Panc1 (cell line): ENCODE measurements around the gene SND1. TPM values are rescaled to one million over a fixed set of nuclear protein-coding genes. Genes with fewer than 3 reads are reported as not detected.

Experiments
- ATAC-seq: fragments of 200-7000 bp; cut with Tn5 transposase; 2 replicates; pipeline ENCODE4 v1.9.1; 2020; ENCODE audit warnings: mild to moderate bottlenecking, moderate library complexity
- BruUV-seq: library from RNA; stranded (reverse); fragments of 400-500 nt; replicated peaks from 2 replicates; lab custom pipeline; 2021; lab: Mats Ljungman, UMichigan
- CTCF ChIA-PET: fragments of 300-600 bp; sonication (Branson Sonifier 250); formaldehyde crosslinking; loops from one replicate; lab custom pipeline; 2022; ENCODE audit warnings: antibody characterized with exemption; lab: Charles Lee
- POLR2A ChIA-PET: fragments of 300-600 bp; sonication (Branson Sonifier 250); formaldehyde crosslinking; loops from one replicate; lab custom pipeline; 2022; ENCODE audit warnings: antibody characterized with exemption; lab: Charles Lee
- DNase-seq: peaks from one replicate; pipeline ENCODE4 v3.0.0-alpha.2; 2010; ENCODE audit warnings: low read depth, low spot score
- H3K27ac ChIP-seq: 2 replicates; pipeline ENCODE4 v1.5.1; 2011; ENCODE audit warnings: mild to moderate bottlenecking, low read length, inconsistent platforms
- H3K27me3 ChIP-seq: fragments of 200-500 bp; sonication (Bioruptor generic); 2 replicates; pipeline ENCODE4 v1.6.0; 2014; ENCODE audit warnings: low read length, inconsistent platforms; ENCODE audit not compliant: control insufficient read depth, insufficient read depth
- H3K36me3 ChIP-seq: fragments of 200-500 bp; sonication (Bioruptor generic); 2 replicates; pipeline ENCODE4 v1.5.1; 2014; ENCODE audit warnings: inconsistent platforms, mild to moderate bottlenecking, low read length, moderate library complexity; ENCODE audit not compliant: control insufficient read depth, insufficient read depth
- H3K4me1 ChIP-seq: 2 replicates; pipeline ENCODE4 v1.5.1; 2011; ENCODE audit warnings: inconsistent platforms, mild to moderate bottlenecking, low read length, moderate library complexity; ENCODE audit not compliant: control insufficient read depth, insufficient read depth
- H3K4me3 ChIP-seq, 2 experiments: 2 replicates each; pipeline ENCODE4 v1.5.1; 2011 to 2012; ENCODE audit warnings: low read depth in 2 of 2, low read length in 2 of 2, mild to moderate bottlenecking in 2 of 2, inconsistent platforms in 1 of 2, moderate library complexity in 1 of 2
- H3K9me3 ChIP-seq: fragments of 200-500 bp; sonication (Bioruptor generic); 2 replicates; pipeline ENCODE4 v1.5.1; 2014; ENCODE audit warnings: low read depth, mild to moderate bottlenecking, inconsistent platforms, low read length, moderate library complexity; ENCODE audit not compliant: control insufficient read depth, insufficient read depth
- POLR2AphosphoS5 ChIP-seq: IDR thresholded peaks from 2 replicates; pipeline ENCODE4 v1.6.1; 2012; ENCODE audit warnings: mild to moderate bottlenecking, low read depth, low read length, moderate library complexity
- SIN3A ChIP-seq: IDR thresholded peaks from 2 replicates; pipeline ENCODE4 v1.6.1; 2012; ENCODE audit warnings: low read depth, mild to moderate bottlenecking, low read length, moderate library complexity, borderline replicate concordance; ENCODE audit not compliant: insufficient read depth
- TCF7L2 ChIP-seq: IDR thresholded peaks from 2 replicates; pipeline ENCODE4 v1.6.1; 2011; ENCODE audit warnings: mild to moderate bottlenecking, low read depth, low read length, inconsistent platforms
- in situ Hi-C: cut with HindIII; loops from 2 replicates; pipeline ENCODE4 v1.10.0; 2016; ENCODE audit warnings: low sequenced_read_pairs, low pct_unique_long_range_greater_than_20kb
- intact Hi-C: fragments of 100-400 bp; cut with micrococcal nuclease; formaldehyde crosslinking; loops from one replicate; pipeline ENCODE4 v1.10.0; 2022; ENCODE audit not compliant: unreplicated experiment
- total RNA-seq: library from RNA; stranded (reverse); gene quantifications from one replicate; pipeline ENCODE4 v1.2.1, GENCODE V29; 2021; ENCODE audit not compliant: unreplicated experiment
- TF ChIP-seq, protein P1 (sequence below): fragments of 450-650 bp; IDR thresholded peaks from 2 replicates; pipeline ENCODE4 v1.5.1; 2017; ENCODE audit warnings: mild to moderate bottlenecking
- TF ChIP-seq, protein P2 (sequence below), 2 experiments: IDR thresholded peaks; 2 replicates each; pipeline ENCODE4 v1.6.1; 2011 to 2012; ENCODE audit warnings: low read depth in 2 of 2, control low read depth in 1 of 2, low read length in 1 of 2, mild to moderate bottlenecking in 1 of 2, moderate library complexity in 1 of 2; ENCODE audit not compliant: insufficient read depth in 1 of 2

The SND1 gene
- total RNA-seq, 1 experiment from 2014 or later, result 176 TPM

DNA sequence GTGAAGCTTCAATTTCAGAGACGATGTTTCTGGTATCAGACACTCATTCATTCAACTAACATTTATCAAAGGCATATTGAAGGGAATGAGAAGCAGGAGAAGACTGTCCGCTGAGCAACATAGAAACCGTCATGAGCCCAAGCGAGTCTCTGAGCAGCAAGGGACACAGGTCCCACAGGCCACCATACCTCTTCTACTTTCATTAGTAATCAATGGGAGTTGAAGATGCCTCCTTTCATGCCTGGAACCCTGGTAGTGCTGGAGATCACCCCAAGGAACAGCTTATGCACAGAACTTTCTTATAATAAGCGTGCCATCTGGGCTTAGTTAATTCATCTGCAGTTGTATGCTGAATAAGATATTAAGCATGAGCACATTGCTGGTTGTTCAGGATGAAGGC is 35.3 kb upstream of the SND1 start:
- BruUV-seq, result no TSS peak
- intact Hi-C loops (no loop called here), in situ Hi-C loops (no loop called here)
- DNase-seq, result no peak
- Histone ChIP-seq H3K4me3 (no peak overlapping the region), H3K4me1 (no peaks in the 10 kb centered on the region; the same call in 1 of the 2 replicates), H3K36me3 (no peaks in the 10 kb centered on the region), H3K27ac (no peak overlapping the region), H3K27me3 (peaks cover 43% of the 10 kb centered on the region), H3K9me3 (no peaks in the 10 kb centered on the region)
- ATAC-seq, result no peak
- POLR2A ChIA-PET, result no interaction called here
- TF ChIP-seq, protein P1, sequence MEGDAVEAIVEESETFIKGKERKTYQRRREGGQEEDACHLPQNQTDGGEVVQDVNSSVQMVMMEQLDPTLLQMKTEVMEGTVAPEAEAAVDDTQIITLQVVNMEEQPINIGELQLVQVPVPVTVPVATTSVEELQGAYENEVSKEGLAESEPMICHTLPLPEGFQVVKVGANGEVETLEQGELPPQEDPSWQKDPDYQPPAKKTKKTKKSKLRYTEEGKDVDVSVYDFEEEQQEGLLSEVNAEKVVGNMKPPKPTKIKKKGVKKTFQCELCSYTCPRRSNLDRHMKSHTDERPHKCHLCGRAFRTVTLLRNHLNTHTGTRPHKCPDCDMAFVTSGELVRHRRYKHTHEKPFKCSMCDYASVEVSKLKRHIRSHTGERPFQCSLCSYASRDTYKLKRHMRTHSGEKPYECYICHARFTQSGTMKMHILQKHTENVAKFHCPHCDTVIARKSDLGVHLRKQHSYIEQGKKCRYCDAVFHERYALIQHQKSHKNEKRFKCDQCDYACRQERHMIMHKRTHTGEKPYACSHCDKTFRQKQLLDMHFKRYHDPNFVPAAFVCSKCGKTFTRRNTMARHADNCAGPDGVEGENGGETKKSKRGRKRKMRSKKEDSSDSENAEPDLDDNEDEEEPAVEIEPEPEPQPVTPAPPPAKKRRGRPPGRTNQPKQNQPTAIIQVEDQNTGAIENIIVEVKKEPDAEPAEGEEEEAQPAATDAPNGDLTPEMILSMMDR, result no peak
- TF ChIP-seq SIN3A (no peak), POLR2AphosphoS5 (no peak), TCF7L2 (no peak)
- TF ChIP-seq, protein P2, sequence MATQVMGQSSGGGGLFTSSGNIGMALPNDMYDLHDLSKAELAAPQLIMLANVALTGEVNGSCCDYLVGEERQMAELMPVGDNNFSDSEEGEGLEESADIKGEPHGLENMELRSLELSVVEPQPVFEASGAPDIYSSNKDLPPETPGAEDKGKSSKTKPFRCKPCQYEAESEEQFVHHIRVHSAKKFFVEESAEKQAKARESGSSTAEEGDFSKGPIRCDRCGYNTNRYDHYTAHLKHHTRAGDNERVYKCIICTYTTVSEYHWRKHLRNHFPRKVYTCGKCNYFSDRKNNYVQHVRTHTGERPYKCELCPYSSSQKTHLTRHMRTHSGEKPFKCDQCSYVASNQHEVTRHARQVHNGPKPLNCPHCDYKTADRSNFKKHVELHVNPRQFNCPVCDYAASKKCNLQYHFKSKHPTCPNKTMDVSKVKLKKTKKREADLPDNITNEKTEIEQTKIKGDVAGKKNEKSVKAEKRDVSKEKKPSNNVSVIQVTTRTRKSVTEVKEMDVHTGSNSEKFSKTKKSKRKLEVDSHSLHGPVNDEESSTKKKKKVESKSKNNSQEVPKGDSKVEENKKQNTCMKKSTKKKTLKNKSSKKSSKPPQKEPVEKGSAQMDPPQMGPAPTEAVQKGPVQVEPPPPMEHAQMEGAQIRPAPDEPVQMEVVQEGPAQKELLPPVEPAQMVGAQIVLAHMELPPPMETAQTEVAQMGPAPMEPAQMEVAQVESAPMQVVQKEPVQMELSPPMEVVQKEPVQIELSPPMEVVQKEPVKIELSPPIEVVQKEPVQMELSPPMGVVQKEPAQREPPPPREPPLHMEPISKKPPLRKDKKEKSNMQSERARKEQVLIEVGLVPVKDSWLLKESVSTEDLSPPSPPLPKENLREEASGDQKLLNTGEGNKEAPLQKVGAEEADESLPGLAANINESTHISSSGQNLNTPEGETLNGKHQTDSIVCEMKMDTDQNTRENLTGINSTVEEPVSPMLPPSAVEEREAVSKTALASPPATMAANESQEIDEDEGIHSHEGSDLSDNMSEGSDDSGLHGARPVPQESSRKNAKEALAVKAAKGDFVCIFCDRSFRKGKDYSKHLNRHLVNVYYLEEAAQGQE (IDR thresholded peaks at IDR 0.05; ENCODE audit: insufficient read depth in 1 of 2, low read depth in 2 of 2, low read length in 1 of 2), result no peak
- CTCF ChIA-PET, result interaction anchor here (0.9 kb wide), 1 partner anchor 38 kb away, joined by 3 read pairs; no protein-coding TSS in a partner anchor

DNA sequence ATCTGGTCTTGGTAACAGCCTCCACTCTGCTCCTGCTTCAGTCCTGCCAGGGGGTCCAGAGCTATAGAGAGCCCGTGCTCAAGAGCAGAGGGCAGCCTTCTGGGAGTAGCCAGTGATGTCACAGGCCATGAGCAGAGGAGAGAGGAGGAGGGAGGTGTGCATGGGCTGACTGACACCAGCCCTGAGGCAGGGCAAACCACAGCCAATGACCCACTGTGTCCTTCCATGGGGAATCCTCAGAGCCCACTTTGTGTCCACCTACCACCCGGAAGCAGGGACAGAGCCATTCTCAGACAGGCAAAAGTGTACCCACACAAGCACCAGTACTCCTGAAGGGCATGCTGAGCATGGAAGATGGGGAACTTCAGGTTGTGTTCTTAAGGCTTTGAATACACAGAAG is 34.0 kb upstream of the SND1 start, which contains the start of gene PAX4:
Gene PAX4 (minus strand): TSS at position 101 of the 400 bp plus-strand sequence. CDS start 2,214 bp downstream, outside the sequence.
- DNase-seq (no peak), ATAC-seq (no peak)
- in situ Hi-C loops, result no loop called here
- no TSS peak for BruUV-seq
- H3K9me3 ChIP-seq, result no peaks in the 10 kb centered on the region
- POLR2A ChIA-PET, result interaction anchor here (0.5 kb wide), 1 partner anchor 16 kb away, joined by 10 read pairs; no protein-coding TSS in a partner anchor
- H3K4me1 ChIP-seq, result no peaks in the 10 kb centered on the region; the same call in 1 of the 2 replicates
- intact Hi-C loops, result no loop called here
- H3K27ac ChIP-seq, result no peak within 1 kb of the TSS
- no peaks in the 10 kb centered on the region for H3K36me3 ChIP-seq
- peaks cover 46% of the 10 kb centered on the region for H3K27me3 ChIP-seq
- no peak for TF ChIP-seq SIN3A
- TF ChIP-seq, protein P2 (IDR thresholded peaks at IDR 0.05; ENCODE audit: insufficient read depth in 1 of 2, low read depth in 2 of 2, low read length in 1 of 2), result no peak
- TF ChIP-seq, protein P1, result no peak
- TF ChIP-seq POLR2AphosphoS5, result no peak
- no peak for TF ChIP-seq TCF7L2
- CTCF ChIA-PET, result no interaction called here
- H3K4me3 ChIP-seq, result no peak within 1 kb of the TSS
